22Rv1 (cell line): ENCODE results near the gene FBXL2.

Source experiments
- CTCF ChIP-seq: fragments of 450-650 bp; IDR thresholded peaks from 2 replicates; pipeline ENCODE4 v1.5.1; 2017; ENCODE audit warnings: mild to moderate bottlenecking
- ZFX ChIP-seq: fragments of 450-650 bp; IDR thresholded peaks from 2 replicates; pipeline ENCODE4 v1.6.1; 2017; ENCODE audit warnings: antibody characterized with exemption, borderline replicate concordance

- no peak for TF ChIP-seq CTCF
- no peak for TF ChIP-seq ZFX
Observed at GRCh38 chr3:33425453-33425852, 148.2 kb downstream of the FBXL2 start.
